H1 (cell line): ENCODE results near the gene SEMA4D. TPM values are rescaled to one million over a fixed set of nuclear protein-coding genes. Genes with fewer than 3 reads are reported as not detected.

Experiments
- ASH2L ChIP-seq: fragments of 200-600, 300-600 bp; sonication (generic); IDR thresholded peaks from one replicate; pipeline ENCODE4 v1.7.1; 2017; ENCODE audit warnings: low read length
- BACH1 ChIP-seq: IDR thresholded peaks from 2 replicates; pipeline ENCODE4 v1.6.1; 2012; ENCODE audit warnings: low read length, improper control_type of control experiment
- CBX8 ChIP-seq: fragments of 300-800, 300-1000 bp; sonication (generic); IDR thresholded peaks from 2 replicates; pipeline ENCODE4 v1.7.1; 2016; ENCODE audit warnings: low read depth, low read length, borderline replicate concordance
- CEBPB ChIP-seq: IDR thresholded peaks from 2 replicates; pipeline ENCODE4 v1.6.1; 2012; ENCODE audit warnings: low read depth, low read length
- FOSL1 ChIP-seq: IDR thresholded peaks from 2 replicates; pipeline ENCODE4 v1.6.1; 2011; ENCODE audit warnings: mild to moderate bottlenecking, low read depth, low read length, moderate library complexity; ENCODE audit not compliant: insufficient read depth
- KDM1A ChIP-seq: fragments of 200-600, 300-600 bp; sonication (generic); IDR thresholded peaks from 2 replicates; pipeline ENCODE4 v1.7.1; 2016; ENCODE audit warnings: mild to moderate bottlenecking, low read length, borderline replicate concordance
- POLR2A ChIP-seq, 2 experiments: IDR thresholded peaks; 1 replicate in 1 of 2; 2 replicates in 1 of 2; pipeline ENCODE4 v1.6.1; 2011; ENCODE audit warnings: low read depth in 2 of 2, low read length in 2 of 2, mild to moderate bottlenecking in 2 of 2; ENCODE audit errors: control extremely low read depth in 1 of 2
- RAD21 ChIP-seq, 2 experiments: IDR thresholded peaks in 1 of 2; conservative IDR thresholded peaks in 1 of 2; 2 replicates each; pipeline ENCODE4 v1.6.1; 2011; ENCODE audit warnings: low read depth in 2 of 2, low read length in 2 of 2, improper control_type of control experiment in 1 of 2, inconsistent platforms in 1 of 2, mild to moderate bottlenecking in 1 of 2, moderate library complexity in 1 of 2
- SAP30 ChIP-seq: fragments of 300-600 bp; sonication (generic); IDR thresholded peaks from 2 replicates; pipeline ENCODE4 v1.7.1; 2012; ENCODE audit warnings: low read length, moderate library complexity, mild to moderate bottlenecking, inconsistent platforms; ENCODE audit not compliant: insufficient read depth, insufficient replicate concordance
- TAF1 ChIP-seq: IDR thresholded peaks from 2 replicates; pipeline ENCODE4 v1.6.1; 2011; ENCODE audit warnings: mild to moderate bottlenecking, low read depth, low read length
- YY1 ChIP-seq: IDR thresholded peaks from 2 replicates; pipeline ENCODE4 v1.6.1; 2011; ENCODE audit warnings: low read depth, mild to moderate bottlenecking, low read length
- polyA plus RNA-seq, 7 experiments: library from polyadenylated mRNA; depleted of rRNA in 3 of 7; stranded (reverse) in 5 of 7; unstranded in 2 of 7; fragments of >200 nt in 5 of 7; fragments of 200-250 nt in 2 of 7; gene quantifications; 1 replicate in 5 of 7; 2 replicates in 1 of 7; 4 replicates in 1 of 7; pipeline versions ENCODE4 v1.2.1 to v1.2.3, GENCODE V29; 2011 to 2013; ENCODE audit warnings: missing spikeins in 2 of 7, mixed read lengths in 2 of 7
- total RNA-seq: library from RNA; stranded (reverse); fragmentation: NEBNext Ultra II Directional; extraction: Animal tissue kit (Norgen Biotek cat#: 25700); gene quantifications from 2 replicates; pipeline ENCODE4 v1.2.1, GENCODE V29; 2021
- TF ChIP-seq, protein P1 (sequence below): fragments of 300-600 bp; sonication (generic); IDR thresholded peaks from 2 replicates; pipeline ENCODE4 v1.7.1; 2012; ENCODE audit warnings: low read length, moderate library complexity, mild to moderate bottlenecking, inconsistent platforms; ENCODE audit not compliant: insufficient replicate concordance

SEMA4D gene
- total and polyA plus RNA-seq, 2 of the 8 experiments (the other 6 are each of a cell fraction or from before 2014, with no cell fraction given): 21.0 to 70.4 TPM

DNA sequence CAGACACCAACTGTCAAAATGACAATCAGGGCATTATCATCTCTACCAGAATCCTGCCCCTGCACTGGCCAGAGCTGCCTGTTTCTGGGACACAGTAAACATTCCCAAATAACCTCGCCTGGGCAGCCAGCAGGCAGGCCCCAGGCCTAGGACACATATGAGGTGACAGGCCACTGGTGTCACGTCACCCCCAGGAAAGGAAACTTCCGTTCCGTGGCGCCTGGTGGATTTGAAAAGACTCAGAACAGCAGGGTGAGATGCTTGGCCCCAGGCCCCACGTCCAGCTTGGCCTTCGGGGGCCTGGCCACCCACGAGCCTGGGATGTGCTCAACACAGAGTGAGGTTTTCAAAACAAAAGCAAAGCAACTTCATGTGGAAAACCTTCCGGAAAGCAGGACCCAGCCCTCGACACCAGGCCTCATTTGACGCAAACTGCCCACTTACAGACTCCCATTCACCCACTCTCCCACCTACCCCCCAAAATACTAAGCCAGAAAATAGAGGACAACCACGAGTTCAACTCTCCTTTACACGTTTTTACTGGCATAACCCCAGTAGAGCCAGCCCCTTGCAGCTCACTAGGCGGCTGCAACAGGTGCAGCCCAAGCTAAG lies 1.2 kb downstream of the SEMA4D start (continued):
- TF ChIP-seq, protein P1, sequence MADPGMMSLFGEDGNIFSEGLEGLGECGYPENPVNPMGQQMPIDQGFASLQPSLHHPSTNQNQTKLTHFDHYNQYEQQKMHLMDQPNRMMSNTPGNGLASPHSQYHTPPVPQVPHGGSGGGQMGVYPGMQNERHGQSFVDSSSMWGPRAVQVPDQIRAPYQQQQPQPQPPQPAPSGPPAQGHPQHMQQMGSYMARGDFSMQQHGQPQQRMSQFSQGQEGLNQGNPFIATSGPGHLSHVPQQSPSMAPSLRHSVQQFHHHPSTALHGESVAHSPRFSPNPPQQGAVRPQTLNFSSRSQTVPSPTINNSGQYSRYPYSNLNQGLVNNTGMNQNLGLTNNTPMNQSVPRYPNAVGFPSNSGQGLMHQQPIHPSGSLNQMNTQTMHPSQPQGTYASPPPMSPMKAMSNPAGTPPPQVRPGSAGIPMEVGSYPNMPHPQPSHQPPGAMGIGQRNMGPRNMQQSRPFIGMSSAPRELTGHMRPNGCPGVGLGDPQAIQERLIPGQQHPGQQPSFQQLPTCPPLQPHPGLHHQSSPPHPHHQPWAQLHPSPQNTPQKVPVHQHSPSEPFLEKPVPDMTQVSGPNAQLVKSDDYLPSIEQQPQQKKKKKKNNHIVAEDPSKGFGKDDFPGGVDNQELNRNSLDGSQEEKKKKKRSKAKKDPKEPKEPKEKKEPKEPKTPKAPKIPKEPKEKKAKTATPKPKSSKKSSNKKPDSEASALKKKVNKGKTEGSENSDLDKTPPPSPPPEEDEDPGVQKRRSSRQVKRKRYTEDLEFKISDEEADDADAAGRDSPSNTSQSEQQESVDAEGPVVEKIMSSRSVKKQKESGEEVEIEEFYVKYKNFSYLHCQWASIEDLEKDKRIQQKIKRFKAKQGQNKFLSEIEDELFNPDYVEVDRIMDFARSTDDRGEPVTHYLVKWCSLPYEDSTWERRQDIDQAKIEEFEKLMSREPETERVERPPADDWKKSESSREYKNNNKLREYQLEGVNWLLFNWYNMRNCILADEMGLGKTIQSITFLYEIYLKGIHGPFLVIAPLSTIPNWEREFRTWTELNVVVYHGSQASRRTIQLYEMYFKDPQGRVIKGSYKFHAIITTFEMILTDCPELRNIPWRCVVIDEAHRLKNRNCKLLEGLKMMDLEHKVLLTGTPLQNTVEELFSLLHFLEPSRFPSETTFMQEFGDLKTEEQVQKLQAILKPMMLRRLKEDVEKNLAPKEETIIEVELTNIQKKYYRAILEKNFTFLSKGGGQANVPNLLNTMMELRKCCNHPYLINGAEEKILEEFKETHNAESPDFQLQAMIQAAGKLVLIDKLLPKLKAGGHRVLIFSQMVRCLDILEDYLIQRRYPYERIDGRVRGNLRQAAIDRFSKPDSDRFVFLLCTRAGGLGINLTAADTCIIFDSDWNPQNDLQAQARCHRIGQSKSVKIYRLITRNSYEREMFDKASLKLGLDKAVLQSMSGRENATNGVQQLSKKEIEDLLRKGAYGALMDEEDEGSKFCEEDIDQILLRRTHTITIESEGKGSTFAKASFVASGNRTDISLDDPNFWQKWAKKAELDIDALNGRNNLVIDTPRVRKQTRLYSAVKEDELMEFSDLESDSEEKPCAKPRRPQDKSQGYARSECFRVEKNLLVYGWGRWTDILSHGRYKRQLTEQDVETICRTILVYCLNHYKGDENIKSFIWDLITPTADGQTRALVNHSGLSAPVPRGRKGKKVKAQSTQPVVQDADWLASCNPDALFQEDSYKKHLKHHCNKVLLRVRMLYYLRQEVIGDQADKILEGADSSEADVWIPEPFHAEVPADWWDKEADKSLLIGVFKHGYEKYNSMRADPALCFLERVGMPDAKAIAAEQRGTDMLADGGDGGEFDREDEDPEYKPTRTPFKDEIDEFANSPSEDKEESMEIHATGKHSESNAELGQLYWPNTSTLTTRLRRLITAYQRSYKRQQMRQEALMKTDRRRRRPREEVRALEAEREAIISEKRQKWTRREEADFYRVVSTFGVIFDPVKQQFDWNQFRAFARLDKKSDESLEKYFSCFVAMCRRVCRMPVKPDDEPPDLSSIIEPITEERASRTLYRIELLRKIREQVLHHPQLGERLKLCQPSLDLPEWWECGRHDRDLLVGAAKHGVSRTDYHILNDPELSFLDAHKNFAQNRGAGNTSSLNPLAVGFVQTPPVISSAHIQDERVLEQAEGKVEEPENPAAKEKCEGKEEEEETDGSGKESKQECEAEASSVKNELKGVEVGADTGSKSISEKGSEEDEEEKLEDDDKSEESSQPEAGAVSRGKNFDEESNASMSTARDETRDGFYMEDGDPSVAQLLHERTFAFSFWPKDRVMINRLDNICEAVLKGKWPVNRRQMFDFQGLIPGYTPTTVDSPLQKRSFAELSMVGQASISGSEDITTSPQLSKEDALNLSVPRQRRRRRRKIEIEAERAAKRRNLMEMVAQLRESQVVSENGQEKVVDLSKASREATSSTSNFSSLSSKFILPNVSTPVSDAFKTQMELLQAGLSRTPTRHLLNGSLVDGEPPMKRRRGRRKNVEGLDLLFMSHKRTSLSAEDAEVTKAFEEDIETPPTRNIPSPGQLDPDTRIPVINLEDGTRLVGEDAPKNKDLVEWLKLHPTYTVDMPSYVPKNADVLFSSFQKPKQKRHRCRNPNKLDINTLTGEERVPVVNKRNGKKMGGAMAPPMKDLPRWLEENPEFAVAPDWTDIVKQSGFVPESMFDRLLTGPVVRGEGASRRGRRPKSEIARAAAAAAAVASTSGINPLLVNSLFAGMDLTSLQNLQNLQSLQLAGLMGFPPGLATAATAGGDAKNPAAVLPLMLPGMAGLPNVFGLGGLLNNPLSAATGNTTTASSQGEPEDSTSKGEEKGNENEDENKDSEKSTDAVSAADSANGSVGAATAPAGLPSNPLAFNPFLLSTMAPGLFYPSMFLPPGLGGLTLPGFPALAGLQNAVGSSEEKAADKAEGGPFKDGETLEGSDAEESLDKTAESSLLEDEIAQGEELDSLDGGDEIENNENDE: no peak
- TF ChIP-seq YY1 (no peak), SAP30 (no peak), FOSL1 (no peak), CBX8 (no peak), ASH2L (no peak), RAD21 (IDR thresholded peaks at IDR 0.05 in 1 of 2, conservative IDR thresholded peaks at IDR 0.05 in 1 of 2; ENCODE audit: low read depth in 2 of 2, low read length in 2 of 2) (no peak), POLR2A (IDR thresholded peaks at IDR 0.05; ENCODE audit: control extremely low read depth in 1 of 2, low read depth in 2 of 2, low read length in 2 of 2) (no peak), BACH1 (no peak), KDM1A (no peak), TAF1 (no peak), CEBPB (no peak)
